ENCODE results near the gene IDS. TPM values are rescaled to one million over a fixed set of nuclear protein-coding genes. Genes with fewer than 3 reads are reported as not detected.

IDS gene
- total and polyA plus RNA-seq, 2 of the 8 experiments (the other 6 are each of a cell fraction or from before 2014, with no cell fraction given): 19.9 to 20.7 TPM

GRCh38 chrX:149511081-149511480, 6.0 kb upstream of the IDS start:
- Histone ChIP-seq H4K8ac (ENCODE audit: extremely low read depth, insufficient read depth, low read length) (no peak overlapping the region), H2BK20ac (ENCODE audit: low read length) (no peak overlapping the region), H3K4me3 (ENCODE audit: extremely low read depth in 1 of 4, insufficient read depth in 2 of 4, low read depth in 3 of 4, low read length in 4 of 4) (no peak overlapping the region), H3K23ac (ENCODE audit: insufficient read length) (no peak overlapping the region), H4K20me1 (replicated peaks in 1 of 2; ENCODE audit: control insufficient read depth in 1 of 2, insufficient read depth in 2 of 2, low read length in 2 of 2) (no peaks in the 10 kb centered on the region), H3K4ac (replicated peaks; ENCODE audit: insufficient read length, low read depth, low read length) (no peak overlapping the region), H3K9ac (replicated peaks in 1 of 4; ENCODE audit: extremely low read depth in 1 of 4, low read depth in 3 of 4, low read length in 3 of 4) (no peak overlapping the region), H3K4me1 (replicated peaks in 1 of 4; ENCODE audit: control insufficient read depth in 3 of 4, insufficient read depth in 4 of 4, low read length in 3 of 4) (peaks cover 0 to 3% (median 1%) of the 10 kb centered on the region in 4 experiments; a peak in 3 of 7 replicates), H3K9me3 (ENCODE audit: insufficient read depth in 2 of 2, low read depth in 1 of 2, low read length in 1 of 2) (no peaks in the 10 kb centered on the region), H3K79me1 (ENCODE audit: low read depth, low read length) (no peaks in the 10 kb centered on the region), H3K56ac (replicated peaks; ENCODE audit: insufficient read length, low read depth, low read length) (no peak overlapping the region), H4K5ac (ENCODE audit: insufficient read length, low read depth, low read length) (no peak overlapping the region), H2BK12ac (ENCODE audit: low read depth, low read length) (no peak overlapping the region), H2BK120ac (replicated peaks; ENCODE audit: low read depth, low read length) (no peak overlapping the region), H3K36me3 (ENCODE audit: control insufficient read depth in 2 of 4, insufficient read depth in 4 of 4, low read length in 3 of 4) (no peaks in the 10 kb centered on the region), H3K27me3 (replicated peaks in 1 of 4; ENCODE audit: control insufficient read depth in 3 of 4, extremely low read depth in 1 of 4, insufficient read depth in 3 of 4, low read length in 3 of 4) (no peaks in the 10 kb centered on the region; a peak in 1 of 7 replicates), H2BK5ac (ENCODE audit: low read depth, low read length) (no peak overlapping the region), H2AK5ac (ENCODE audit: low read depth, low read length) (no peak overlapping the region), H3K4me2 (ENCODE audit: insufficient read depth in 1 of 2, low read depth in 2 of 2, low read length in 2 of 2) (no peak overlapping the region), H3K18ac (ENCODE audit: extremely low read depth, low read length) (no peak overlapping the region), H3K23me2 (ENCODE audit: low read depth, low read length) (no peaks in the 10 kb centered on the region), H4K91ac (replicated peaks; ENCODE audit: insufficient read length, low read length) (no peak overlapping the region), H2BK15ac (ENCODE audit: low read length) (no peak overlapping the region), H2AFZ (ENCODE audit: low read length) (no peak overlapping the region), H3K79me2 (ENCODE audit: control insufficient read depth in 1 of 2, insufficient read depth in 2 of 2, low read length in 2 of 2) (no peaks in the 10 kb centered on the region), H3K14ac (ENCODE audit: insufficient read length) (no peak overlapping the region), H3K27ac (ENCODE audit: low read depth, low read length) (no peak overlapping the region)
- FAIRE-seq (no peak), DNase-seq (ENCODE audit: low read depth in 1 of 2, low spot score in 2 of 2) (no peak)
- CTCF ChIA-PET (ENCODE audit: partially characterized antibody): interaction anchor here (1.3 to 2.2 kb wide), 4 partner anchors 10 to 20 kb away, joined by 3 to 13 read pairs (median 9); no protein-coding TSS in a partner anchor
- no peak for TF ChIP-seq TEAD4 (IDR thresholded peaks at IDR 0.05; ENCODE audit: low read depth, low read length)
- no peak for TF ChIP-seq PHF8 (conservative IDR thresholded peaks at IDR 0.05; ENCODE audit: low read depth, low read length)
- no peak for TF ChIP-seq TCF12 (IDR thresholded peaks at IDR 0.05; ENCODE audit: low read depth, low read length)
- no peak for TF ChIP-seq BACH1 (IDR thresholded peaks at IDR 0.05; ENCODE audit: low read length)
- no peak for TF ChIP-seq RAD21 (IDR thresholded peaks at IDR 0.05 in 1 of 2, conservative IDR thresholded peaks at IDR 0.05 in 1 of 2; ENCODE audit: low read depth in 2 of 2, low read length in 2 of 2)
- TF ChIP-seq HDAC2 (IDR thresholded peaks at IDR 0.05; ENCODE audit: borderline replicate concordance in 1 of 2, low read depth in 2 of 2, low read length in 2 of 2): no peak
- no peak for TF ChIP-seq YY1 (IDR thresholded peaks at IDR 0.05; ENCODE audit: low read depth, low read length)
- TF ChIP-seq KDM4A (IDR thresholded peaks at IDR 0.05; ENCODE audit: low read depth, low read length, severe bottlenecking): no peak
- TF ChIP-seq RXRA (IDR thresholded peaks at IDR 0.05; ENCODE audit: insufficient read depth, low read depth, low read length): no peak
- TF ChIP-seq GABPA (IDR thresholded peaks at IDR 0.05; ENCODE audit: borderline replicate concordance, insufficient read depth, low read length): no peak
- TF ChIP-seq EP300 (IDR thresholded peaks at IDR 0.05; ENCODE audit: borderline replicate concordance in 1 of 2, low read depth in 2 of 2, low read length in 2 of 2): no peak
- no peak for TF ChIP-seq HDAC6 (IDR thresholded peaks at IDR 0.05; ENCODE audit: low read depth, low read length)
- TF ChIP-seq SAP30 (IDR thresholded peaks at IDR 0.05; ENCODE audit: insufficient read depth, insufficient replicate concordance, low read length): no peak
- WGBS, 2 experiments (ENCODE audit: extremely low coverage in 1 of 2, insufficient coverage in 1 of 2, insufficient read length in 1 of 2, insufficient replicate concordance in 2 of 2, low coverage in 1 of 2, low lambda C conversion rate in 2 of 2, missing lambda C conversion rate in 1 of 2): 96% methylated on average over 5 of the region's 5 CpGs; no CpG with 5 or more reads in 1 of the 2 experiments
- POLR2A ChIA-PET (ENCODE audit: partially characterized antibody): no interaction called here

Data from H1 (cell line).